Measurements from ENCODE around the gene GRID1. TPM values are rescaled to one million over a fixed set of nuclear protein-coding genes. Genes with fewer than 3 reads are reported as not detected.
"Not testable (repeated sequence)": the region's sequence is repeated elsewhere in the genome, so short reads cannot be mapped to it uniquely, and the experiment has no call there.

Gene GRID1
- total RNA-seq, 1 experiment from 2014 or later = 5.6 TPM

GRCh38 chr10:86390337-86391120 lies 23.9 kb upstream of the GRID1 start:
- Histone ChIP-seq H3K4me2 (ENCODE audit: low read length) (no peak overlapping the region), H3K9ac (ENCODE audit: low read length) (no peak overlapping the region), H3K4me1 (ENCODE audit: control insufficient read depth in 1 of 2, insufficient read depth in 2 of 2, low read length in 2 of 2) (peaks cover 0 to 3% of the 10 kb centered on the region in 2 experiments; a peak in 1 of 4 replicates), H3K9me2 (ENCODE audit: insufficient read depth) (no peaks in the 10 kb centered on the region), H3K27ac (ENCODE audit: low read depth, low read length) (no peak overlapping the region), H3K79me2 (ENCODE audit: insufficient read depth, low read length) (no peaks in the 10 kb centered on the region), H2AFZ (ENCODE audit: low read depth, low read length, poor library complexity, severe bottlenecking) (no peak overlapping the region), H3K9me3 (ENCODE audit: control insufficient read depth in 1 of 2, insufficient read depth in 1 of 2, low read depth in 1 of 2, low read length in 2 of 2) (no peaks in the 10 kb centered on the region), H4K20me1 (ENCODE audit: insufficient read depth) (no peaks in the 10 kb centered on the region), H3K27me3 (ENCODE audit: insufficient read depth, low read length) (no peaks in the 10 kb centered on the region), H3K36me3 (ENCODE audit: control insufficient read depth in 1 of 2, insufficient read depth in 2 of 2, low read length in 2 of 2) (no peaks in the 10 kb centered on the region), H3K4me3 (replicated peaks in 1 of 2; ENCODE audit: low read depth in 1 of 2, low read length in 2 of 2) (no peak overlapping the region)
- intact Hi-C loops (cut with micrococcal nuclease) = no loop called here
- no TSS peak for BruUV-seq (replicated peaks)
- DNase-seq (ENCODE audit: low read depth, low spot score) (no peak), ATAC-seq (no peak)
- RAD21 ChIA-PET (ENCODE audit: low non-redundant PET in 1 of 2, low total read pairs in 2 of 2, uncharacterized antibody in 2 of 2, unreplicated experiment in 2 of 2) = no interaction called here
- TF ChIP-seq JUND (IDR thresholded peaks at IDR 0.05) (no peak), EZH2phosphoT487 (IDR thresholded peaks at IDR 0.05; ENCODE audit: borderline replicate concordance) (no peak), EGR1 (IDR thresholded peaks at IDR 0.05; ENCODE audit: low read depth) (no peak)
- POLR2A ChIA-PET = no interaction called here
- CTCF ChIA-PET = interaction anchor here (2.3 kb wide), 1 partner anchor 9 kb away, joined by 6 read pairs; no protein-coding TSS in a partner anchor

GRCh38 chr10:86389441-86390193 lies 23.0 kb upstream of the GRID1 start:
- Histone ChIP-seq H3K27ac (ENCODE audit: low read depth, low read length) (no peak overlapping the region), H3K9ac (ENCODE audit: low read length) (no peak overlapping the region), H3K9me3 (ENCODE audit: control insufficient read depth in 1 of 2, insufficient read depth in 1 of 2, low read depth in 1 of 2, low read length in 2 of 2) (no peaks in the 10 kb centered on the region), H3K4me3 (replicated peaks in 1 of 2; ENCODE audit: low read depth in 1 of 2, low read length in 2 of 2) (no peak overlapping the region), H3K4me1 (ENCODE audit: control insufficient read depth in 1 of 2, insufficient read depth in 2 of 2, low read length in 2 of 2) (peaks cover 0 to 3% of the 10 kb centered on the region in 2 experiments; a peak in 1 of 4 replicates), H4K20me1 (ENCODE audit: insufficient read depth) (no peaks in the 10 kb centered on the region), H3K36me3 (ENCODE audit: control insufficient read depth in 1 of 2, insufficient read depth in 2 of 2, low read length in 2 of 2) (no peaks in the 10 kb centered on the region), H2AFZ (ENCODE audit: low read depth, low read length, poor library complexity, severe bottlenecking) (no peak overlapping the region), H3K79me2 (ENCODE audit: insufficient read depth, low read length) (no peaks in the 10 kb centered on the region), H3K9me2 (ENCODE audit: insufficient read depth) (no peaks in the 10 kb centered on the region), H3K27me3 (ENCODE audit: insufficient read depth, low read length) (no peaks in the 10 kb centered on the region), H3K4me2 (ENCODE audit: low read length) (no peak overlapping the region)
- ATAC-seq (0 out of 2 replicates have a peak, but pooled peaks have one; percentile 37), DNase-seq (ENCODE audit: low read depth, low spot score) (no peak)
- BruUV-seq (replicated peaks) = no TSS peak
- POLR2A ChIA-PET = no interaction called here
- intact Hi-C loops (cut with micrococcal nuclease) = no loop called here
- RAD21 ChIA-PET (ENCODE audit: low non-redundant PET in 1 of 2, low total read pairs in 2 of 2, uncharacterized antibody in 2 of 2, unreplicated experiment in 2 of 2) = no interaction called here
- TF ChIP-seq CBX3 (IDR thresholded peaks at IDR 0.05; ENCODE audit: low read depth) (no peak), CEBPB (IDR thresholded peaks at IDR 0.05; ENCODE audit: low read depth) (no peak), ATF3 (IDR thresholded peaks at IDR 0.05) (no peak), ZFX (IDR thresholded peaks at IDR 0.05) (no peak), EZH2phosphoT487 (IDR thresholded peaks at IDR 0.05; ENCODE audit: borderline replicate concordance) (no peak)
- CTCF ChIA-PET = interaction anchor here (2.0 to 2.3 kb wide), 2 partner anchors 10 kb away, joined by 6 to 7 read pairs; no protein-coding TSS in a partner anchor

GRCh38 chr10:86389109-86389440 lies 22.5 kb upstream of the GRID1 start:
- H3K4me2 ChIP-seq (ENCODE audit: low read length); H3K4me3 ChIP-seq (replicated peaks in 1 of 2; ENCODE audit: low read depth in 1 of 2, low read length in 2 of 2); RAD21 ChIA-PET (ENCODE audit: low non-redundant PET in 1 of 2, low total read pairs in 2 of 2, uncharacterized antibody in 2 of 2, unreplicated experiment in 2 of 2); H3K79me2 ChIP-seq (ENCODE audit: insufficient read depth, low read length); H3K4me1 ChIP-seq (ENCODE audit: control insufficient read depth in 1 of 2, insufficient read depth in 2 of 2, low read length in 2 of 2); H3K9me2 ChIP-seq (ENCODE audit: insufficient read depth); H3K36me3 ChIP-seq (ENCODE audit: control insufficient read depth in 1 of 2, insufficient read depth in 2 of 2, low read length in 2 of 2); DNase-seq (ENCODE audit: low read depth, low spot score); H3K9ac ChIP-seq (ENCODE audit: low read length); H3K9me3 ChIP-seq (ENCODE audit: control insufficient read depth in 1 of 2, insufficient read depth in 1 of 2, low read depth in 1 of 2, low read length in 2 of 2); BruUV-seq (replicated peaks); H4K20me1 ChIP-seq (ENCODE audit: insufficient read depth); H3K27ac ChIP-seq (ENCODE audit: low read depth, low read length); H3K27me3 ChIP-seq (ENCODE audit: insufficient read depth, low read length); intact Hi-C loops (cut with micrococcal nuclease); ATAC-seq; H2AFZ ChIP-seq (ENCODE audit: low read depth, low read length, poor library complexity, severe bottlenecking): not testable (repeated sequence)
- POLR2A ChIA-PET = interaction anchor here (0.7 kb wide), 1 partner anchor 120 kb away, joined by 4 read pairs; no protein-coding TSS in a partner anchor
- CTCF ChIA-PET = interaction anchor here (2.0 kb wide), 1 partner anchor 11 kb away, joined by 7 read pairs; no protein-coding TSS in a partner anchor

All from HCT116 (cell line).